GM12878 (cell line): Measurements from ENCODE around the gene RASGRF2. TPM values are rescaled to one million over a fixed set of nuclear protein-coding genes. Genes with fewer than 3 reads are reported as not detected.

ENCODE experiments used
- ATAC-seq: fragments of 200-7000 bp; cut with Tn5 transposase; 3 replicates; pipeline ENCODE4 v1.9.1; 2020; ENCODE audit warnings: mild to moderate bottlenecking, moderate library complexity
- BruUV-seq: library from RNA; stranded (reverse); fragments of 400-500 nt; replicated peaks from 2 replicates; lab custom pipeline; 2021; lab: Mats Ljungman, UMichigan
- CTCF ChIA-PET: fragments of 300-600 bp; sonication (Branson Sonifier 250); formaldehyde crosslinking; extraction: SDS; loops from one replicate; lab custom pipeline; 2021; ENCODE audit warnings: inconsistent platforms; lab: Yijun Ruan, JAX
- POLR2A ChIA-PET: fragments of 350-600 bp; formaldehyde crosslinking; extraction: SDS; loops from one replicate; lab custom pipeline; 2021; ENCODE audit warnings: inconsistent platforms; lab: Charles Lee
- RAD21 ChIA-PET: fragments of 300-600 bp; sonication (Branson Sonifier 250); formaldehyde crosslinking; loops from one replicate; lab custom pipeline; 2023; ENCODE audit warnings: antibody characterized with exemption; ENCODE audit not compliant: unreplicated experiment; lab: Charles Lee
- SMC1A ChIA-PET: fragments of 300-600 bp; sonication (Branson Sonifier 250); formaldehyde crosslinking; loops from one replicate; lab custom pipeline; 2023; ENCODE audit not compliant: unreplicated experiment, uncharacterized antibody; lab: Charles Lee
- DNase-seq: peaks from one replicate; pipeline ENCODE4 v3.0.0-alpha.2; 2011; ENCODE audit warnings: low read depth, low spot score
- FAIRE-seq: peaks from 3 replicates; lab custom pipeline; 2011; peaks lifted over from hg19 to GRCh38; lab: Jason Lieb, UNC
- H2AFZ ChIP-seq: 2 replicates; pipeline ENCODE4 v1.6.0; 2011; ENCODE audit warnings: low read depth, low read length, control low read depth; ENCODE audit not compliant: control insufficient read depth
- H3K27ac ChIP-seq: 2 replicates; pipeline ENCODE4 v1.5.1; 2011; ENCODE audit warnings: control low read depth; ENCODE audit not compliant: control insufficient read depth, insufficient read depth
- H3K27me3 ChIP-seq, 2 experiments: replicated peaks in 1 of 2; 2 replicates each; pipeline versions ENCODE4 v1.6.0 to v1.6.1; 2011; ENCODE audit warnings: low read length in 1 of 2; ENCODE audit not compliant: control insufficient read depth in 2 of 2, insufficient read depth in 2 of 2
- H3K36me3 ChIP-seq, 2 experiments: 2 replicates each; pipeline ENCODE4 v1.5.1; 2011; ENCODE audit warnings: low read length in 1 of 2; ENCODE audit not compliant: control insufficient read depth in 2 of 2, insufficient read depth in 2 of 2
- H3K4me1 ChIP-seq: 2 replicates; pipeline ENCODE4 v1.6.1; 2011; ENCODE audit warnings: mild to moderate bottlenecking, low read length, moderate library complexity, mixed read lengths; ENCODE audit not compliant: control insufficient read depth, insufficient read depth
- H3K4me2 ChIP-seq: 2 replicates; pipeline ENCODE4 v1.6.0; 2011; ENCODE audit warnings: control low read depth; ENCODE audit not compliant: control insufficient read depth, insufficient read depth
- H3K4me3 ChIP-seq: fragments of 200-600 bp; sonication (generic); 2 replicates; pipeline ENCODE4 v1.5.1; 2016
- H3K79me2 ChIP-seq: 2 replicates; pipeline ENCODE4 v1.6.0; 2011; ENCODE audit warnings: low read length; ENCODE audit not compliant: control insufficient read depth, insufficient read depth
- H3K9ac ChIP-seq: 2 replicates; pipeline ENCODE4 v1.8.0; 2011; ENCODE audit warnings: low read length, control low read depth, mixed read lengths; ENCODE audit not compliant: control insufficient read depth, insufficient read depth
- H3K9me3 ChIP-seq: replicated peaks from 3 replicates; pipeline ENCODE4 v1.5.1; 2011; ENCODE audit warnings: mild to moderate bottlenecking, low read length; ENCODE audit not compliant: control insufficient read depth, insufficient read depth
- H4K20me1 ChIP-seq: 2 replicates; pipeline ENCODE4 v1.6.0; 2011; ENCODE audit not compliant: control insufficient read depth, insufficient read depth
- BHLHE40 ChIP-seq, 2 experiments: fragments of 450-650 bp in 1 of 2; IDR thresholded peaks; 2 replicates each; pipeline ENCODE4 v1.6.1; 2011 to 2017; ENCODE audit warnings: low read depth in 2 of 2, borderline replicate concordance in 1 of 2, improper control_type of control experiment in 1 of 2, low read length in 1 of 2, mild to moderate bottlenecking in 1 of 2
- CBX5 ChIP-seq: sonication (generic); IDR thresholded peaks from 2 replicates; pipeline ENCODE4 v1.6.1; 2016; ENCODE audit warnings: low read depth, moderate library complexity, mild to moderate bottlenecking, inconsistent platforms
- CHD2 ChIP-seq: IDR thresholded peaks from 2 replicates; pipeline ENCODE4 v1.6.1; 2011; ENCODE audit warnings: low read depth, low read length, improper control_type of control experiment, borderline replicate concordance
- DPF2 ChIP-seq: fragments of 450-650 bp; IDR thresholded peaks from 2 replicates; pipeline ENCODE4 v1.6.1; 2017; ENCODE audit warnings: mild to moderate bottlenecking
- FOXK2 ChIP-seq: fragments of 450-650 bp; IDR thresholded peaks from 2 replicates; pipeline ENCODE4 v1.6.1; 2017; ENCODE audit warnings: mild to moderate bottlenecking, moderate library complexity
- IKZF1 ChIP-seq: fragments of 450-650 bp; conservative IDR thresholded peaks from 2 replicates; pipeline ENCODE4 v1.6.1; 2017; ENCODE audit warnings: antibody characterized with exemption, mild to moderate bottlenecking
- IRF3 ChIP-seq: fragments of 450-650 bp; IDR thresholded peaks from 2 replicates; pipeline ENCODE4 v1.6.1; 2014; ENCODE audit warnings: mild to moderate bottlenecking
- MEF2B ChIP-seq: fragments of 450-650 bp; IDR thresholded peaks from 2 replicates; pipeline ENCODE4 v1.6.1; 2018; ENCODE audit warnings: mild to moderate bottlenecking, moderate library complexity; ENCODE audit not compliant: partially characterized antibody, poor library complexity, severe bottlenecking
- PKNOX1 ChIP-seq: fragments of 450-650 bp; IDR thresholded peaks from 2 replicates; pipeline ENCODE4 v1.6.1; 2016; ENCODE audit warnings: mild to moderate bottlenecking
- POU2F2 ChIP-seq: IDR thresholded peaks from 3 replicates; pipeline ENCODE4 v1.6.1; 2011; ENCODE audit warnings: low read depth, mild to moderate bottlenecking, low read length, borderline replicate concordance
- RCOR1 ChIP-seq: conservative IDR thresholded peaks from 2 replicates; pipeline ENCODE4 v1.6.1; 2012; ENCODE audit warnings: low read depth, low read length, improper control_type of control experiment
- ZNF384 ChIP-seq: IDR thresholded peaks from 2 replicates; pipeline ENCODE4 v1.6.1; 2012; ENCODE audit warnings: low read depth, mild to moderate bottlenecking, low read length, improper control_type of control experiment, borderline replicate concordance
- ZNF622 ChIP-seq: fragments of 450-650 bp; IDR thresholded peaks from 2 replicates; pipeline ENCODE4 v1.6.1; 2017; ENCODE audit warnings: mild to moderate bottlenecking, inconsistent platforms
- WGBS: methylation state at CpG from one replicate; pipeline ENCODE4 v1.1.6; 2016; ENCODE audit warnings: low lambda C conversion rate; ENCODE audit not compliant: insufficient replicate concordance, insufficient coverage; ENCODE audit errors: missing lambda C conversion rate; 5-methylcytosine and 5-hydroxymethylcytosine counted together
- in situ Hi-C: fragments of 300-500 bp; cut with MboI; formaldehyde crosslinking; loops from 9 replicates; pipeline ENCODE4 v1.14.3; 2018; ENCODE audit warnings: mixed read lengths
- intact Hi-C: fragments of 100-400 bp; cut with micrococcal nuclease; formaldehyde crosslinking; loops from one replicate; pipeline ENCODE4 v1.14.2; 2022; ENCODE audit not compliant: unreplicated experiment
- polyA plus RNA-seq, 11 experiments: library from polyadenylated mRNA; depleted of rRNA in 4 of 11; unstranded in 6 of 11; stranded (reverse) in 5 of 11; fragments of >200 nt; fragmentation: Nextera tagmentation in 4 of 11; fragmentation: Illumina TruSeq in 1 of 11; extraction: Ambion mirVana in 4 of 11; extraction: Trizol in 1 of 11; gene quantifications; 1 replicate in 1 of 11; 2 replicates in 10 of 11; pipeline versions ENCODE4 v1.2.1 to v1.2.3, GENCODE V29; 2011 to 2016; ENCODE audit warnings: inconsistent platforms in 2 of 11, missing spikeins in 2 of 11, low read depth in 1 of 11
- total RNA-seq, 4 experiments: library from RNA; depleted of rRNA in 3 of 4; stranded (reverse); fragments of >200 nt in 3 of 4; fragmentation: Illumina TruSeq in 1 of 4; extraction: Trizol in 1 of 4; gene quantifications; 2 replicates each; pipeline versions ENCODE4 v1.2.1 to v1.2.3, GENCODE V29; 2013 to 2021
- TF ChIP-seq, protein P1 (sequence below): fragments of 450-650 bp; IDR thresholded peaks from 2 replicates; pipeline ENCODE4 v1.6.1; 2017; ENCODE audit warnings: low read depth, mild to moderate bottlenecking, moderate library complexity

The RASGRF2 gene
- total and polyA plus RNA-seq, 10 of the 15 experiments (the other 5 are each of a cell fraction or from before 2014, with no cell fraction given), result 0.05 to 0.24 (median 0.07) TPM

DNA sequence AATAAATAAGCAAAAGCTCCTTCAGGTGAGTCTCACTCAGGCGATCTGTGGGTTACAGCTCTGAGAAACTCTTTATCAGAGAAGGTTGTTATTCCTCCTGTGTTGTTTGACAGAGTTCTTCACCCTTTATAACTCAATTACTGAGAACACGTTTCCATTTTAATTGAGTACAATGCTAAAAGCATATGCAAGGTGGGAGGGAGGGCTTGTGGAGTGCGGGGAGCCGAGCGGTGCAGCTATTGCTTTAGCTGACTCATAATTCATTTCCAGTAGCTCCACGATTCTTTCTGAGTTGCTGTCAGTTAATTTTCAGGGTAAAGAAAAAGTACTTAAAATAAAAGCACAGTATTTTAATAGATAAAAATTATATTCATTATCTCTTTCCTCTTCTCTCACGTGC lies 168.3 kb downstream of the RASGRF2 start:
- Histone ChIP-seq H3K36me3 (no peaks in the 10 kb centered on the region), H3K4me3 (no peak overlapping the region)
- RAD21 ChIA-PET, result no interaction called here
- TF ChIP-seq ZNF384, result no peak
- no peak for TF ChIP-seq ZNF622
- no peak for TF ChIP-seq RCOR1
- no peak for TF ChIP-seq PKNOX1
- no peak for TF ChIP-seq CBX5
- TF ChIP-seq, all 136 proteins: peak for 0
- Histone ChIP-seq H3K4me2 (no peak overlapping the region), H2AFZ (no peak overlapping the region), H3K79me2 (no peaks in the 10 kb centered on the region), H3K27ac (no peak overlapping the region), H3K9ac (no peak overlapping the region), H3K27me3 (peaks cover 0 to 1% of the 10 kb centered on the region in 2 experiments; a peak in 2 of 4 replicates), H3K9me3 (no peaks in the 10 kb centered on the region), H3K4me1 (no peaks in the 10 kb centered on the region), H4K20me1 (no peaks in the 10 kb centered on the region)
- ATAC-seq, result no peak
- 63% methylated on average over 7 of the region's 7 CpGs for WGBS
- SMC1A ChIA-PET, result no interaction called here
- in situ Hi-C loops (no loop called here), intact Hi-C loops (no loop called here)
- FAIRE-seq, result no peak
- BruUV-seq, result no TSS peak
- POLR2A ChIA-PET, result no interaction called here
- no peak for DNase-seq
- CTCF ChIA-PET, result interaction anchor here (1.3 kb wide), 1 partner anchor 18 kb away, joined by 3 read pairs; no protein-coding TSS in a partner anchor

GRCh38 chr5:81132381-81132780 lies 172.2 kb downstream of the RASGRF2 start:
- Histone ChIP-seq H3K4me1 (no peaks in the 10 kb centered on the region), H3K4me2 (no peak overlapping the region), H2AFZ (no peak overlapping the region), H3K36me3 (no peaks in the 10 kb centered on the region), H3K4me3 (no peak overlapping the region), H3K9ac (no peak overlapping the region), H3K79me2 (no peaks in the 10 kb centered on the region), H3K27me3 (peaks cover 0 to 1% of the 10 kb centered on the region in 2 experiments; a peak in 2 of 4 replicates), H3K27ac (no peak overlapping the region), H4K20me1 (no peaks in the 10 kb centered on the region), H3K9me3 (no peaks in the 10 kb centered on the region)
- RAD21 ChIA-PET, result no interaction called here
- POLR2A ChIA-PET, result no interaction called here
- FAIRE-seq (no peak), DNase-seq (no peak), ATAC-seq (no peak)
- in situ Hi-C loops (no loop called here), intact Hi-C loops (no loop called here)
- 33% methylated on average over 1 of the region's 1 CpG for WGBS
- SMC1A ChIA-PET, result interaction anchor here (0.6 to 0.9 kb wide), 2 partner anchors 13 to 24 kb away, joined by 3 to 4 read pairs; no protein-coding TSS in a partner anchor
- CTCF ChIA-PET, result interaction anchor here (1.4 kb wide), 1 partner anchor 24 kb away, joined by 4 read pairs; no protein-coding TSS in a partner anchor
- no TSS peak for BruUV-seq
- TF ChIP-seq CHD2 (no peak), POU2F2 (no peak), IKZF1 (no peak), MEF2B (no peak), DPF2 (no peak), RCOR1 (no peak), IRF3 (no peak), FOXK2 (no peak), BHLHE40 (IDR thresholded peaks at IDR 0.05; ENCODE audit: borderline replicate concordance in 1 of 2, low read depth in 2 of 2, low read length in 1 of 2) (no peak)
- TF ChIP-seq, protein P1, sequence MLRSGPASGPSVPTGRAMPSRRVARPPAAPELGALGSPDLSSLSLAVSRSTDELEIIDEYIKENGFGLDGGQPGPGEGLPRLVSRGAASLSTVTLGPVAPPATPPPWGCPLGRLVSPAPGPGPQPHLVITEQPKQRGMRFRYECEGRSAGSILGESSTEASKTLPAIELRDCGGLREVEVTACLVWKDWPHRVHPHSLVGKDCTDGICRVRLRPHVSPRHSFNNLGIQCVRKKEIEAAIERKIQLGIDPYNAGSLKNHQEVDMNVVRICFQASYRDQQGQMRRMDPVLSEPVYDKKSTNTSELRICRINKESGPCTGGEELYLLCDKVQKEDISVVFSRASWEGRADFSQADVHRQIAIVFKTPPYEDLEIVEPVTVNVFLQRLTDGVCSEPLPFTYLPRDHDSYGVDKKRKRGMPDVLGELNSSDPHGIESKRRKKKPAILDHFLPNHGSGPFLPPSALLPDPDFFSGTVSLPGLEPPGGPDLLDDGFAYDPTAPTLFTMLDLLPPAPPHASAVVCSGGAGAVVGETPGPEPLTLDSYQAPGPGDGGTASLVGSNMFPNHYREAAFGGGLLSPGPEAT, result no peak
